GM19397 (cell line): ENCODE results near the gene CIRBP.
A peak's percentile ranks its signal among the peaks of the same experiment; 100 is the strongest.

ENCODE experiments used
- ATAC-seq: cut with Tn5 transposase; IDR thresholded peaks from one replicate; pipeline ENCODE4 v1.9.1; 2021; ENCODE audit warnings: mild to moderate bottlenecking, moderate library complexity; ENCODE audit not compliant: unreplicated experiment

The CIRBP gene

GRCh38 chr19:1230783-1231489 lies 38.2 kb upstream of the CIRBP start:
- no peak for ATAC-seq

GRCh38 chr19:1231729-1232637 lies 37.1 kb upstream of the CIRBP start:
- ATAC-seq: no peak

- no peak for ATAC-seq
Observed at GRCh38 chr19:1232652-1233072, 36.5 kb upstream of the CIRBP start.

- no peak for ATAC-seq
Observed at GRCh38 chr19:1233115-1233667, 35.9 kb upstream of the CIRBP start.

- no peak for ATAC-seq
Observed at GRCh38 chr19:1234051-1234954, 34.8 kb upstream of the CIRBP start.

- no peak for ATAC-seq
Observed at GRCh38 chr19:1234955-1235380, 34.2 kb upstream of the CIRBP start.

- ATAC-seq: no peak
Observed at GRCh38 chr19:1235625-1236538, 33.2 kb upstream of the CIRBP start.

- no peak for ATAC-seq
Observed at GRCh38 chr19:1236576-1236975, 32.6 kb upstream of the CIRBP start.

- no peak for ATAC-seq
Observed at GRCh38 chr19:1237027-1237659, 32.0 kb upstream of the CIRBP start.

- no peak for ATAC-seq
Observed at GRCh38 chr19:1237754-1238368, 31.3 kb upstream of the CIRBP start, which contains the start of gene CBARP. Gene CBARP (minus strand): TSS chr19:1238005. CDS start chr19:1236100, 1,905 bp downstream.

- ATAC-seq: no peak
Observed at GRCh38 chr19:1238369-1239303, 30.5 kb upstream of the CIRBP start.

GRCh38 chr19:1239420-1239795 lies 29.7 kb upstream of the CIRBP start:
- no peak for ATAC-seq

GRCh38 chr19:1239796-1240737 lies 29.1 kb upstream of the CIRBP start:
- ATAC-seq: no peak

GRCh38 chr19:1240925-1241324 lies 28.2 kb upstream of the CIRBP start:
- ATAC-seq: no peak

- peak; percentile 66 for ATAC-seq
Observed at GRCh38 chr19:1241417-1242095, 27.6 kb upstream of the CIRBP start, which contains the start of gene ATP5F1D. Gene ATP5F1D (plus strand): TSS chr19:1241751. CDS start chr19:1241851, 100 bp downstream.
